Nephron (organoid): Measurements from ENCODE around the gene CA9.

ENCODE experiments used
- H3K27ac Mint-ChIP-seq, 3 experiments: 2 replicates each; pipeline ENCODE4 v1.8.0; 2020; ENCODE audit warnings: mixed read lengths in 3 of 3, mild to moderate bottlenecking in 2 of 3, moderate library complexity in 1 of 3
- H3K27me3 Mint-ChIP-seq: 2 replicates; pipeline ENCODE4 v1.8.0; 2021; ENCODE audit warnings: low read depth, mild to moderate bottlenecking, moderate library complexity, mixed read lengths
- H3K36me3 Mint-ChIP-seq: 2 replicates; pipeline ENCODE4 v1.8.0; 2020; ENCODE audit warnings: low read depth, mixed read lengths
- H3K4me1 Mint-ChIP-seq: 2 replicates; pipeline ENCODE4 v1.8.0; 2020; ENCODE audit warnings: mixed read lengths
- H3K4me3 Mint-ChIP-seq, 3 experiments: 2 replicates each; pipeline ENCODE4 v1.8.0; 2020; ENCODE audit warnings: mild to moderate bottlenecking in 3 of 3, mixed read lengths in 3 of 3, moderate library complexity in 2 of 3
- H3K9me3 Mint-ChIP-seq: 2 replicates; pipeline ENCODE4 v1.8.0; 2020; ENCODE audit warnings: mixed read lengths
- TF ChIP-seq, protein P1 (sequence below), 3 experiments: fragments of 200-600 bp; sonication (generic); IDR thresholded peaks; one replicate each; pipeline ENCODE4 v1.5.0; 2021; ENCODE audit warnings: antibody characterized with exemption in 3 of 3; ENCODE audit not compliant: unreplicated experiment in 3 of 3

Gene CA9

DNA sequence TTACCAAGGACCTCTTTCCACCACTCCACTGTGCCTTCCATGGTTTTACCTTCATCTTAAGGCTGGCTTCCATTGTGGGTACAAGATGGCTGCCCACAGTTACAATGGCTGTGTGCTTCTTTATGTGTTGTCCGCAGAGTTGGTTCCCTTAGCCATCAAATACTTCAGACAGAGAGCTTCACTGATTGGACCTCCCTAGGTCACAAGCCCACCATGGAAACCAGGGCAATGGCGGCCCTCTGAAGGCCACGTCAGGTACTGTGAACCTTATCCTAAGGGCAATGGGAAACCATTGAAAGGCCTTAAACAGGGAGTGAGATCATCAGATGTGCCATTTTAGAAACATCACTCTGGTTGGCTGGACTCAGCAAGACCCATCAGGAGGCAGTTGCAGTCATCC is 5.8 kb upstream of the CA9 start:
- peak overlapping the region; percentile 3 to 84 (median 10) for H3K27ac Mint-ChIP-seq
- no peaks in the 10 kb centered on the region for H3K9me3 Mint-ChIP-seq
- TF ChIP-seq, protein P1, sequence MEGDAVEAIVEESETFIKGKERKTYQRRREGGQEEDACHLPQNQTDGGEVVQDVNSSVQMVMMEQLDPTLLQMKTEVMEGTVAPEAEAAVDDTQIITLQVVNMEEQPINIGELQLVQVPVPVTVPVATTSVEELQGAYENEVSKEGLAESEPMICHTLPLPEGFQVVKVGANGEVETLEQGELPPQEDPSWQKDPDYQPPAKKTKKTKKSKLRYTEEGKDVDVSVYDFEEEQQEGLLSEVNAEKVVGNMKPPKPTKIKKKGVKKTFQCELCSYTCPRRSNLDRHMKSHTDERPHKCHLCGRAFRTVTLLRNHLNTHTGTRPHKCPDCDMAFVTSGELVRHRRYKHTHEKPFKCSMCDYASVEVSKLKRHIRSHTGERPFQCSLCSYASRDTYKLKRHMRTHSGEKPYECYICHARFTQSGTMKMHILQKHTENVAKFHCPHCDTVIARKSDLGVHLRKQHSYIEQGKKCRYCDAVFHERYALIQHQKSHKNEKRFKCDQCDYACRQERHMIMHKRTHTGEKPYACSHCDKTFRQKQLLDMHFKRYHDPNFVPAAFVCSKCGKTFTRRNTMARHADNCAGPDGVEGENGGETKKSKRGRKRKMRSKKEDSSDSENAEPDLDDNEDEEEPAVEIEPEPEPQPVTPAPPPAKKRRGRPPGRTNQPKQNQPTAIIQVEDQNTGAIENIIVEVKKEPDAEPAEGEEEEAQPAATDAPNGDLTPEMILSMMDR (IDR thresholded peaks at IDR 0.05; ENCODE audit: unreplicated experiment in 3 of 3) = no peak
- H3K4me3 Mint-ChIP-seq = no peak overlapping the region
- peaks cover 43% of the 10 kb centered on the region for H3K4me1 Mint-ChIP-seq
- no peaks in the 10 kb centered on the region for H3K27me3 Mint-ChIP-seq
- no peaks in the 10 kb centered on the region for H3K36me3 Mint-ChIP-seq

GRCh38 chr9:35669331-35670145 is 4.2 kb upstream of the CA9 start:
- Mint-ChIP-seq H3K27me3 (peaks cover under 1% of the 10 kb centered on the region), H3K4me3 (no peak overlapping the region), H3K4me1 (peaks cover 40% of the 10 kb centered on the region), H3K27ac (peak overlapping the region in 2 of 3 experiments; percentile 75 to 84), H3K36me3 (no peaks in the 10 kb centered on the region), H3K9me3 (no peaks in the 10 kb centered on the region)
- TF ChIP-seq, protein P1 (IDR thresholded peaks at IDR 0.05; ENCODE audit: unreplicated experiment in 3 of 3) = no peak

DNA sequence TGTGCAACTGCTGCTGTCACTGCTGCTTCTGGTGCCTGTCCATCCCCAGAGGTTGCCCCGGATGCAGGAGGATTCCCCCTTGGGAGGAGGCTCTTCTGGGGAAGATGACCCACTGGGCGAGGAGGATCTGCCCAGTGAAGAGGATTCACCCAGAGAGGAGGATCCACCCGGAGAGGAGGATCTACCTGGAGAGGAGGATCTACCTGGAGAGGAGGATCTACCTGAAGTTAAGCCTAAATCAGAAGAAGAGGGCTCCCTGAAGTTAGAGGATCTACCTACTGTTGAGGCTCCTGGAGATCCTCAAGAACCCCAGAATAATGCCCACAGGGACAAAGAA is 265 bp downstream of the CA9 start:
- TF ChIP-seq, protein P1 (IDR thresholded peaks at IDR 0.05; ENCODE audit: unreplicated experiment in 3 of 3) = no peak
- Mint-ChIP-seq H3K27me3 (peaks cover 4% of the 10 kb centered on the region), H3K9me3 (no peaks in the 10 kb centered on the region), H3K4me3 (peak overlapping the region; percentile 12 to 83 (median 74)), H3K4me1 (peaks cover 30% of the 10 kb centered on the region), H3K27ac (peak overlapping the region in 1 of 3 experiments; percentile 36), H3K36me3 (no peaks in the 10 kb centered on the region)

GRCh38 chr9:35675204-35675603 is 1.5 kb downstream of the CA9 start:
- TF ChIP-seq, protein P1 (IDR thresholded peaks at IDR 0.05; ENCODE audit: unreplicated experiment in 3 of 3) = no peak
- Mint-ChIP-seq H3K27me3 (peaks cover 4% of the 10 kb centered on the region), H3K4me3 (peak overlapping the region; percentile 82 to 84 (median 83)), H3K36me3 (no peaks in the 10 kb centered on the region), H3K9me3 (no peaks in the 10 kb centered on the region), H3K27ac (peak overlapping the region in 1 of 3 experiments; percentile 70), H3K4me1 (peaks cover 25% of the 10 kb centered on the region)

DNA sequence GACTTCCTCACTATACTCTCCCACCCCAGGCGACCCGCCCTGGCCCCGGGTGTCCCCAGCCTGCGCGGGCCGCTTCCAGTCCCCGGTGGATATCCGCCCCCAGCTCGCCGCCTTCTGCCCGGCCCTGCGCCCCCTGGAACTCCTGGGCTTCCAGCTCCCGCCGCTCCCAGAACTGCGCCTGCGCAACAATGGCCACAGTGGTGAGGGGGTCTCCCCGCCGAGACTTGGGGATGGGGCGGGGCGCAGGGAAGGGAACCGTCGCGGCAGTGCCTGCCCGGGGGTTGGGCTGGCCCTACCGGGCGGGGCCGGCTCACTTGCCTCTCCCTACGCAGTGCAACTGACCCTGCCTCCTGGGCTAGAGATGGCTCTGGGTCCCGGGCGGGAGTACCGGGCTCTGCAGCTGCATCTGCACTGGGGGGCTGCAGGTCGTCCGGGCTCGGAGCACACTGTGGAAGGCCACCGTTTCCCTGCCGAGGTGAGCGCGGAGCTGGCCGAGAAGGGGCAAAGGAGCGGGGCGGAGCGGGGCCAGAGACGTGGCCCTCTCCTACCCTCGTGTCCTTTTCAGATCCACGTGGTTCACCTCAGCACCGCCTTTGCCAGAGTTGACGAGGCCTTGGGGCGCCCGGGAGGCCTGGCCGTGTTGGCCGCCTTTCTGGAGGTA is 2.1 kb downstream of the CA9 start:
- TF ChIP-seq, protein P1 (IDR thresholded peaks at IDR 0.05; ENCODE audit: unreplicated experiment in 3 of 3) = no peak
- peaks cover 21% of the 10 kb centered on the region for H3K4me1 Mint-ChIP-seq
- H3K4me3 Mint-ChIP-seq = peak overlapping the region; percentile 84 to 87 (median 84)

More for the DNA sequence above, 2.1 kb downstream of the CA9 start:
- peak overlapping the region in 2 of 3 experiments; percentile 70 to 85 for H3K27ac Mint-ChIP-seq
- H3K36me3 Mint-ChIP-seq = no peaks in the 10 kb centered on the region
- peaks cover 4% of the 10 kb centered on the region for H3K27me3 Mint-ChIP-seq
- no peaks in the 10 kb centered on the region for H3K9me3 Mint-ChIP-seq
